Stomach smooth muscle (tissue), 2 donors: Measurements from ENCODE around the gene PI16.

Source experiments
- H3K27ac ChIP-seq: one replicate; pipeline ENCODE4 v1.7.0; 2013; ENCODE audit warnings: mild to moderate bottlenecking, low read length, inconsistent platforms
- H3K27me3 ChIP-seq, 2 donors: one replicate each; pipeline ENCODE4 v1.7.0; 2013; ENCODE audit warnings: low read length in 2 of 2; ENCODE audit not compliant: insufficient read depth in 2 of 2, control insufficient read depth in 1 of 2
- H3K36me3 ChIP-seq, 2 donors: one replicate each; pipeline ENCODE4 v1.7.0; 2013; ENCODE audit warnings: low read length in 2 of 2; ENCODE audit not compliant: control insufficient read depth in 2 of 2, insufficient read depth in 2 of 2
- H3K4me1 ChIP-seq: one replicate; pipeline ENCODE4 v1.7.0; 2013; ENCODE audit warnings: low read length; ENCODE audit not compliant: control insufficient read depth, insufficient read depth
- H3K4me3 ChIP-seq, 2 donors: one replicate each; pipeline ENCODE4 v1.7.0; 2013; ENCODE audit warnings: low read length in 2 of 2
- H3K9ac ChIP-seq, 2 donors: one replicate each; pipeline ENCODE4 v1.7.0; 2013; ENCODE audit warnings: low read length in 2 of 2, mild to moderate bottlenecking in 1 of 2
- H3K9me3 ChIP-seq, 2 donors: one replicate each; pipeline ENCODE4 v1.7.0; 2013; ENCODE audit warnings: low read length in 2 of 2; ENCODE audit not compliant: control insufficient read depth in 2 of 2
- donor health status: healthy.
- donor health status: Pancreatic carcinoma.

PI16 gene

GRCh38 chr6:36976007-36976264, 21.4 kb downstream of the PI16 start:
- no peaks in the 10 kb centered on the region for H3K27me3 ChIP-seq
- H3K36me3 ChIP-seq, result peaks cover 68 to 70% of the 10 kb centered on the region in 2 donors
- H3K4me3 ChIP-seq, result no peak overlapping the region
- no peaks in the 10 kb centered on the region for H3K9me3 ChIP-seq
- no peak overlapping the region for H3K9ac ChIP-seq
- H3K27ac ChIP-seq, result no peak overlapping the region
- peaks cover 22% of the 10 kb centered on the region for H3K4me1 ChIP-seq

GRCh38 chr6:36976509-36976908, 22.0 kb downstream of the PI16 start:
- no peaks in the 10 kb centered on the region for H3K27me3 ChIP-seq
- peaks cover 27% of the 10 kb centered on the region for H3K4me1 ChIP-seq
- H3K9me3 ChIP-seq, result no peaks in the 10 kb centered on the region
- H3K36me3 ChIP-seq, result peaks cover 64% of the 10 kb centered on the region in 2 donors
- H3K4me3 ChIP-seq, result no peak overlapping the region
- H3K9ac ChIP-seq, result no peak overlapping the region
- no peak overlapping the region for H3K27ac ChIP-seq

GRCh38 chr6:36976931-36977330, 22.4 kb downstream of the PI16 start:
- no peak overlapping the region for H3K4me3 ChIP-seq
- H3K4me1 ChIP-seq, result peaks cover 30% of the 10 kb centered on the region
- no peaks in the 10 kb centered on the region for H3K27me3 ChIP-seq
- no peak overlapping the region for H3K27ac ChIP-seq
- no peak overlapping the region for H3K9ac ChIP-seq
- peaks cover 60% of the 10 kb centered on the region in 2 donors for H3K36me3 ChIP-seq
- no peaks in the 10 kb centered on the region for H3K9me3 ChIP-seq

- no peaks in the 10 kb centered on the region for H3K9me3 ChIP-seq
- H3K4me1 ChIP-seq, result peaks cover 30% of the 10 kb centered on the region
Observed at GRCh38 chr6:36977470-36977941, 23.0 kb downstream of the PI16 start.

GRCh38 chr6:36978421-36979346, 24.1 kb downstream of the PI16 start:
- no peak overlapping the region for H3K27ac ChIP-seq

More at GRCh38 chr6:36977470-36977941, 23.0 kb downstream of the PI16 start:
- no peak overlapping the region for H3K4me3 ChIP-seq
- no peaks in the 10 kb centered on the region for H3K27me3 ChIP-seq
- no peak overlapping the region for H3K9ac ChIP-seq
- H3K27ac ChIP-seq, result no peak overlapping the region
- peaks cover 54% of the 10 kb centered on the region in 2 donors for H3K36me3 ChIP-seq

GRCh38 chr6:36979347-36979742, 24.8 kb downstream of the PI16 start:
- Histone ChIP-seq H3K4me1 (peaks cover 44% of the 10 kb centered on the region), H3K4me3 (no peak overlapping the region), H3K27me3 (no peaks in the 10 kb centered on the region), H3K36me3 (peaks cover 37 to 39% of the 10 kb centered on the region in 2 donors), H3K9me3 (no peaks in the 10 kb centered on the region), H3K27ac (no peak overlapping the region), H3K9ac (no peak overlapping the region)

More at GRCh38 chr6:36978421-36979346, 24.1 kb downstream of the PI16 start:
- Histone ChIP-seq H3K4me1 (peaks cover 37% of the 10 kb centered on the region), H3K27me3 (no peaks in the 10 kb centered on the region), H3K9me3 (no peaks in the 10 kb centered on the region), H3K4me3 (no peak overlapping the region), H3K36me3 (peaks cover 44% of the 10 kb centered on the region in 2 donors), H3K9ac (no peak overlapping the region)

GRCh38 chr6:36980129-36980528, 25.6 kb downstream of the PI16 start:
- H3K27me3 ChIP-seq, result no peaks in the 10 kb centered on the region
- peak overlapping the region; percentile 18 for H3K27ac ChIP-seq
- H3K4me3 ChIP-seq, result no peak overlapping the region
- H3K9ac ChIP-seq, result no peak overlapping the region
- H3K36me3 ChIP-seq, result peaks cover 29 to 31% of the 10 kb centered on the region in 2 donors
- H3K4me1 ChIP-seq, result peaks cover 52% of the 10 kb centered on the region
- H3K9me3 ChIP-seq, result no peaks in the 10 kb centered on the region

GRCh38 chr6:36980876-36981619, 26.5 kb downstream of the PI16 start:
- H3K4me3 ChIP-seq, result no peak overlapping the region
- peaks cover 52% of the 10 kb centered on the region for H3K4me1 ChIP-seq
- H3K27ac ChIP-seq, result peak overlapping the region; percentile 18
- H3K9ac ChIP-seq, result no peak overlapping the region
- H3K9me3 ChIP-seq, result no peaks in the 10 kb centered on the region
- no peaks in the 10 kb centered on the region for H3K27me3 ChIP-seq
- peaks cover 22% of the 10 kb centered on the region in 2 donors for H3K36me3 ChIP-seq

GRCh38 chr6:36983538-36983937, 29.0 kb downstream of the PI16 start:
- no peaks in the 10 kb centered on the region for H3K9me3 ChIP-seq
- H3K9ac ChIP-seq, result peak overlapping the region in 1 of 2 donors; percentile 29
- no peaks in the 10 kb centered on the region for H3K27me3 ChIP-seq
- H3K27ac ChIP-seq, result no peak overlapping the region
- H3K4me3 ChIP-seq, result no peak overlapping the region
- H3K36me3 ChIP-seq, result peaks cover 0 to 3% of the 10 kb centered on the region in 2 donors
- peaks cover 63% of the 10 kb centered on the region for H3K4me1 ChIP-seq

GRCh38 chr6:36984581-36985416, 30.3 kb downstream of the PI16 start:
- Histone ChIP-seq H3K4me1 (peaks cover 53% of the 10 kb centered on the region), H3K9ac (peak overlapping the region; percentile 84 to 89), H3K27ac (peak overlapping the region; percentile 96)

More at GRCh38 chr6:36984581-36985416, 30.3 kb downstream of the PI16 start:
- Histone ChIP-seq H3K36me3 (peaks cover 0 to 2% of the 10 kb centered on the region in 2 donors), H3K27me3 (no peaks in the 10 kb centered on the region), H3K4me3 (peak overlapping the region; percentile 92 to 94), H3K9me3 (no peaks in the 10 kb centered on the region)
